Measurements from ENCODE around the gene BMF. TPM values are rescaled to one million over a fixed set of nuclear protein-coding genes. Genes with fewer than 3 reads are reported as not detected.

BMF gene
- total and polyA plus RNA-seq, 4 donors = 8.8 to 42.5 (median 11.1) TPM

DNA sequence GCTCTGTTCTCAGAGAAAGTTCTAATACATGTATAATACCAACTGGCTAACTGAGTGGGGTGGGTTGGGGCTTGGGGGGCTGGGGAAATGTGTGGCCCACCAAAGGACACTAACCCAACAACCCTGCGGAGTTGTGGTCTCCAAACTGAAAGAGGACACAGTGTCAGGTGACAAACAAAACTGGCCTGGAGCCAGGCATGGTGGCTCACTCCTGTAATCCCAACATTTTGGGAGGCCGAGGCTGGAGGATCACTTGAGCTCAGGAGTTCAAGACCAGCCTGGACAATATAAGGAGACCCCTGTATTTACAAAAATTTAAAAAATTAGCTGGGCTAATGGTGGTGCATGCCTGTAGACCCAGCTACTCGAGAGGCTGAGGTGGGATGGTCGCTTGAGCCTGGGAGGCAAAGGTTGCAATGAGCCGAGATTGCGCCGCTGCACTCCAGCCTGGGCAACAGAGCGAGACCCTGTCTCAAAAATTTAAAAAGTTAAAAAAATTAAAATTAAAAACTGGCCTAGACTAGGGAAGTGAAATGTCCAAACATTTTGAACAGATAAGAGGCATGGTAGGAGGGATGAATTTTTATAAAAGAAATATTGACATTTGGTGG is 38.0 kb downstream of the BMF start:
- Histone ChIP-seq H3K9me3 (ENCODE audit: control insufficient read depth in 4 of 4, insufficient read depth in 3 of 4, low read length in 3 of 4) (no peaks in the 10 kb centered on the region), H3K4me1 (ENCODE audit: control insufficient read depth in 5 of 5, insufficient read depth in 5 of 5, low read length in 5 of 5) (peaks cover 3 to 27% (median 8%) of the 10 kb centered on the region in 5 donors), H3K9ac (ENCODE audit: insufficient read depth in 1 of 2, low read length in 2 of 2) (no peak overlapping the region), H3K36me3 (ENCODE audit: control insufficient read depth in 4 of 4, insufficient read depth in 4 of 4, low read length in 4 of 4) (no peaks in the 10 kb centered on the region), H3K27ac (ENCODE audit: low read depth in 1 of 2, low read length in 1 of 2) (no peak overlapping the region), H3K27me3 (ENCODE audit: control insufficient read depth in 3 of 3, insufficient read depth in 3 of 3, low read length in 2 of 3) (no peaks in the 10 kb centered on the region), H3K4me3 (no peak overlapping the region)
- TF ChIP-seq, protein P1, sequence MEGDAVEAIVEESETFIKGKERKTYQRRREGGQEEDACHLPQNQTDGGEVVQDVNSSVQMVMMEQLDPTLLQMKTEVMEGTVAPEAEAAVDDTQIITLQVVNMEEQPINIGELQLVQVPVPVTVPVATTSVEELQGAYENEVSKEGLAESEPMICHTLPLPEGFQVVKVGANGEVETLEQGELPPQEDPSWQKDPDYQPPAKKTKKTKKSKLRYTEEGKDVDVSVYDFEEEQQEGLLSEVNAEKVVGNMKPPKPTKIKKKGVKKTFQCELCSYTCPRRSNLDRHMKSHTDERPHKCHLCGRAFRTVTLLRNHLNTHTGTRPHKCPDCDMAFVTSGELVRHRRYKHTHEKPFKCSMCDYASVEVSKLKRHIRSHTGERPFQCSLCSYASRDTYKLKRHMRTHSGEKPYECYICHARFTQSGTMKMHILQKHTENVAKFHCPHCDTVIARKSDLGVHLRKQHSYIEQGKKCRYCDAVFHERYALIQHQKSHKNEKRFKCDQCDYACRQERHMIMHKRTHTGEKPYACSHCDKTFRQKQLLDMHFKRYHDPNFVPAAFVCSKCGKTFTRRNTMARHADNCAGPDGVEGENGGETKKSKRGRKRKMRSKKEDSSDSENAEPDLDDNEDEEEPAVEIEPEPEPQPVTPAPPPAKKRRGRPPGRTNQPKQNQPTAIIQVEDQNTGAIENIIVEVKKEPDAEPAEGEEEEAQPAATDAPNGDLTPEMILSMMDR (IDR thresholded peaks at IDR 0.05; ENCODE audit: control extremely low read depth, extremely low read depth) = no peak
- 93 to 95% methylated on average over 8 of the region's 8 CpGs for WGBS, 2 donors
- DNase-seq (no peak), ATAC-seq (ENCODE audit: insufficient read depth, low FRiP score) (no peak)

DNA sequence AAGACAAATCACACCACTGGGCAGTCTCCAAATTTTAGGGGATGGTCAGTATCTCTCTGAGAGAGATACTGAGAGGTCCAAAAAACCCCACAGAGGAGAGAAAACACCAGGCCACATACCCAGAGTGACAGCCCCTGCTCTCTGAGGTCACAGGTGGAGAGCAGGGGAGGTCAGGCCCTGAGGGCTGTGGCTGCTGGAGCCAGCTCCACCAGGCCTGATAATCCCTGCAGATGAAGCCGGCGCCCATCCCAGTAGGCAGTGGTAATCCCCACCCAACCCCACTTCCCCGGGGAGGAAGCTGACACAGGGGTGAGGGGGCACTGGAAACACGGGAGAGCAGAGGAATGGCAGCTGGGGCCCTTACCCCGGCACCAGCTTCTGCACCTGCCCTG is 38.5 kb downstream of the BMF start:
- Histone ChIP-seq H3K27me3 (ENCODE audit: control insufficient read depth in 3 of 3, insufficient read depth in 3 of 3, low read length in 2 of 3) (no peaks in the 10 kb centered on the region), H3K9ac (ENCODE audit: insufficient read depth in 1 of 2, low read length in 2 of 2) (no peak overlapping the region), H3K27ac (ENCODE audit: low read depth in 1 of 2, low read length in 1 of 2) (peak overlapping the region in 1 of 2 donors; percentile 82), H3K4me1 (ENCODE audit: control insufficient read depth in 5 of 5, insufficient read depth in 5 of 5, low read length in 5 of 5) (peaks cover 3 to 22% (median 8%) of the 10 kb centered on the region in 5 donors), H3K36me3 (ENCODE audit: control insufficient read depth in 4 of 4, insufficient read depth in 4 of 4, low read length in 4 of 4) (no peaks in the 10 kb centered on the region), H3K9me3 (ENCODE audit: control insufficient read depth in 4 of 4, insufficient read depth in 3 of 4, low read length in 3 of 4) (no peaks in the 10 kb centered on the region), H3K4me3 (no peak overlapping the region)
- TF ChIP-seq, protein P1 (IDR thresholded peaks at IDR 0.05; ENCODE audit: control extremely low read depth, extremely low read depth) = no peak
- ATAC-seq (ENCODE audit: insufficient read depth, low FRiP score) = no peak
- 69 to 75% methylated on average over 5 of the region's 5 CpGs for WGBS, 2 donors
- no peak for DNase-seq

DNA sequence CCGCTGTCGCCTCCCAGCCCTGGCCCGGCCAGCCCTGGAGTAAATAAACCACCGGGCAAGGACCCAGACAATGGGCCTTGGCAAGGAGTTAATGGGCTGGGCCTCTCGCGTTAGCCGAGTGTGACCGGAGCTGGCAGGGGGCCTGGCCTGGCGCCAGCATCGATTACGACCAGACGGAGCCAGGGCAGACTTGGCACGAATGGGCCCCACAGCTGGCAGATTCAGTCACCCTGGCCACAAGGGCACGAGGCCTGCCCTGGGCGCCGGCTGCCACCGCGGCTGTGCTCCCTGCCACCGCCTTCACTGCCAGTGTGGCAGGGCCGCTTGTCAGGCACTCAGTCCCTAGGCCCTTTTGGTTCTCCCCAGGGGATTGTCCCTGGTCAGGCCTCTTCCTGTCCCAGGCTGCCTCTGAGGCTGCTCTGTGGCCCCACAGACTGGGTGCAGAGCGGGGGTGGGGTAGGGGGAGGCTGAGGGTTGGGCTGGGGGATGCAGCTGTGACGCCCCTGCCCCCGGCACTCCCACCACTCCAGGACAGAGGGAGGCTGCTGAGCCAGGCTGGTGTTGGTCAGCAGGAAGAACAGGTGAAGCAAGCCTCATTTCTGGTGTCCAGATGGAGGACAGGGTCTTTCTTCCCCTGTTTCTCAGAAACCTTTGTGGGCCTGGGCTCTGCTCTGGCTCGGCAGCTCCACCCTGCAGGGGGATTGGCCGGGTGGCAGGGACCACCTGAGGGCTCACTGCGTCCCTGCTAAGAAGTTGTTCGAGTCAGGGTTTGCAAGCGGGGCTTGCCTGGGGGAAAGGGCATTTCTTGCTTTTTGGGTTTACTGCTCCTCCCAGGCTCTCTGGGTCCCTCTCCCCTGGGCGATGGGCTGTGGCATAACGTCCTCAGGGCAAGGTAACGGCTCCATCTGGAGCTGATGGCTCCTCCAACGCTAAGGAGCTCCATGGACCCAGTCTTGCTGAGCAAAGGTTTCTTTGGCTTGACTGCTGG is 39.2 kb downstream of the BMF start:
- H3K27me3 ChIP-seq (ENCODE audit: control insufficient read depth in 3 of 3, insufficient read depth in 3 of 3, low read length in 2 of 3) = no peaks in the 10 kb centered on the region
- DNase-seq (peak; percentile 83 to 88 (median 87)), ATAC-seq (ENCODE audit: insufficient read depth, low FRiP score) (peak; percentile 69)
- no peaks in the 10 kb centered on the region for H3K36me3 ChIP-seq (ENCODE audit: control insufficient read depth in 4 of 4, insufficient read depth in 4 of 4, low read length in 4 of 4)
- H3K9ac ChIP-seq (ENCODE audit: insufficient read depth in 1 of 2, low read length in 2 of 2) = no peak overlapping the region
- no peaks in the 10 kb centered on the region for H3K9me3 ChIP-seq (ENCODE audit: control insufficient read depth in 4 of 4, insufficient read depth in 3 of 4, low read length in 3 of 4)
- no peak overlapping the region for H3K4me3 ChIP-seq
- H3K27ac ChIP-seq (ENCODE audit: low read depth in 1 of 2, low read length in 1 of 2) = peak overlapping the region; percentile 79 to 82
- 38 to 67% methylated on average over 27 to 32 of the region's 32 CpGs for WGBS, 2 donors
- TF ChIP-seq, protein P1 (IDR thresholded peaks at IDR 0.05; ENCODE audit: control extremely low read depth, extremely low read depth) = no peak
- peaks cover 3 to 22% (median 8%) of the 10 kb centered on the region in 5 donors for H3K4me1 ChIP-seq (ENCODE audit: control insufficient read depth in 5 of 5, insufficient read depth in 5 of 5, low read length in 5 of 5)
